IMR-90 (cell line): Measurements from ENCODE around the gene CASZ1. TPM values are rescaled to one million over a fixed set of nuclear protein-coding genes. Genes with fewer than 3 reads are reported as not detected.

Experiments used
- ATAC-seq: fragments of 200-7000 bp; cut with Tn5 transposase; 2 replicates; pipeline ENCODE4 v1.9.1; 2020; ENCODE audit warnings: low read depth, mild to moderate bottlenecking, moderate library complexity
- BruUV-seq: library from RNA; stranded (reverse); fragments of 400-500 nt; replicated peaks from 2 replicates; lab custom pipeline; 2021; lab: Mats Ljungman, UMichigan
- CTCF ChIA-PET: fragments of 300-600 bp; formaldehyde crosslinking; extraction: SDS; loops from one replicate; lab custom pipeline; 2021; ENCODE audit warnings: antibody characterized with exemption; lab: Yijun Ruan, JAX
- POLR2A ChIA-PET: fragments of 300-600 bp; sonication (Branson Sonifier 250); formaldehyde crosslinking; loops from one replicate; lab custom pipeline; 2022; ENCODE audit warnings: antibody characterized with exemption; ENCODE audit not compliant: unreplicated experiment; lab: Charles Lee
- DNase-seq: peaks from one replicate; pipeline ENCODE4 v3.0.0; 2013
- H2AFZ ChIP-seq: replicated peaks from 2 replicates; pipeline ENCODE3; 2013; ENCODE audit warnings: low read length, mild to moderate bottlenecking; ENCODE audit not compliant: poor library complexity
- H2AK5ac ChIP-seq: 2 replicates; pipeline ENCODE4 v1.6.1; 2013; ENCODE audit warnings: low read depth, low read length, inconsistent platforms
- H2AK9ac ChIP-seq: replicated peaks from 2 replicates; pipeline ENCODE3; 2013; ENCODE audit warnings: mild to moderate bottlenecking, low read depth, low read length, moderate library complexity; ENCODE audit not compliant: poor library complexity
- H2BK120ac ChIP-seq: 2 replicates; pipeline ENCODE4 v1.6.1; 2013; ENCODE audit warnings: low read depth, low read length, inconsistent platforms
- H2BK15ac ChIP-seq: 3 replicates; pipeline ENCODE4 v1.6.1; 2013; ENCODE audit warnings: low read depth, low read length, inconsistent platforms
- H2BK20ac ChIP-seq: 2 replicates; pipeline ENCODE4 v1.6.1; 2013; ENCODE audit warnings: low read depth, mild to moderate bottlenecking, inconsistent platforms, low read length, moderate library complexity
- H2BK5ac ChIP-seq: 2 replicates; pipeline ENCODE4 v1.6.1; 2013; ENCODE audit warnings: mild to moderate bottlenecking, low read depth, low read length, inconsistent platforms; ENCODE audit not compliant: poor library complexity, severe bottlenecking
- H3K14ac ChIP-seq: replicated peaks from 2 replicates; pipeline ENCODE4 v1.6.1; 2013; ENCODE audit warnings: low read depth, low read length, inconsistent platforms
- H3K18ac ChIP-seq: 2 replicates; pipeline ENCODE4 v1.6.1; 2013; ENCODE audit warnings: low read depth, low read length, control low read depth
- H3K23ac ChIP-seq: 2 replicates; pipeline ENCODE4 v1.6.1; 2013; ENCODE audit warnings: low read depth, low read length, inconsistent platforms
- H3K27ac ChIP-seq: 2 replicates; pipeline ENCODE4 v1.5.1; 2013; ENCODE audit warnings: mild to moderate bottlenecking, control low read depth, low read length; ENCODE audit not compliant: insufficient read depth
- H3K27me3 ChIP-seq: 2 replicates; pipeline ENCODE4 v1.6.1; 2013; ENCODE audit warnings: low read length; ENCODE audit not compliant: control insufficient read depth, insufficient read depth
- H3K36me3 ChIP-seq: 2 replicates; pipeline ENCODE4 v1.6.1; 2013; ENCODE audit warnings: low read length, mixed read lengths; ENCODE audit not compliant: control insufficient read depth, insufficient read depth
- H3K4ac ChIP-seq: 2 replicates; pipeline ENCODE4 v1.6.1; 2013; ENCODE audit warnings: low read depth, low read length, inconsistent platforms
- H3K4me1 ChIP-seq: 2 replicates; pipeline ENCODE4 v1.6.1; 2013; ENCODE audit warnings: low read length, mixed read lengths; ENCODE audit not compliant: control insufficient read depth, insufficient read depth
- H3K4me2 ChIP-seq: 2 replicates; pipeline ENCODE4 v1.6.1; 2013; ENCODE audit warnings: low read depth, mild to moderate bottlenecking, control low read depth, low read length, moderate library complexity
- H3K4me3 ChIP-seq: 2 replicates; pipeline ENCODE4 v1.5.1; 2013; ENCODE audit warnings: low read depth, mild to moderate bottlenecking, control low read depth, low read length, moderate library complexity; ENCODE audit not compliant: insufficient read depth
- H3K56ac ChIP-seq: 2 replicates; pipeline ENCODE4 v1.6.1; 2013; ENCODE audit warnings: low read length, inconsistent platforms; ENCODE audit not compliant: insufficient read depth; ENCODE audit errors: extremely low read depth
- H3K79me1 ChIP-seq, 2 experiments: 2 replicates each; pipeline ENCODE4 v1.6.1; 2013; ENCODE audit warnings: low read length in 2 of 2, inconsistent platforms in 1 of 2, low read depth in 1 of 2
- H3K9ac ChIP-seq: 2 replicates; pipeline ENCODE4 v1.6.1; 2013; ENCODE audit warnings: low read depth, low read length, control low read depth
- H3K9me1 ChIP-seq: 2 replicates; pipeline ENCODE4 v1.6.1; 2013; ENCODE audit warnings: low read length, inconsistent platforms; ENCODE audit not compliant: insufficient read depth
- H3K9me3 ChIP-seq: 2 replicates; pipeline ENCODE4 v1.6.1; 2013; ENCODE audit warnings: low read length; ENCODE audit not compliant: control insufficient read depth, insufficient read depth
- H4K20me1 ChIP-seq: 2 replicates; pipeline ENCODE4 v1.6.1; 2013; ENCODE audit warnings: low read length, inconsistent platforms; ENCODE audit not compliant: insufficient read depth
- H4K5ac ChIP-seq: 2 replicates; pipeline ENCODE4 v1.6.1; 2013; ENCODE audit warnings: mild to moderate bottlenecking, low read depth, low read length, control low read depth
- H4K8ac ChIP-seq, 2 experiments: 2 replicates each; pipeline ENCODE4 v1.6.1; 2013; ENCODE audit warnings: low read depth in 2 of 2, low read length in 2 of 2, control low read depth in 1 of 2, inconsistent platforms in 1 of 2
- H4K91ac ChIP-seq: 2 replicates; pipeline ENCODE4 v1.6.1; 2013; ENCODE audit warnings: low read depth, low read length, inconsistent platforms; ENCODE audit not compliant: insufficient read depth
- CEBPB ChIP-seq: IDR thresholded peaks from 2 replicates; pipeline ENCODE4 v1.6.1; 2012; ENCODE audit warnings: low read depth, low read length, improper control_type of control experiment
- CHD1 ChIP-seq: IDR thresholded peaks from 2 replicates; pipeline ENCODE4 v1.6.1; 2012; ENCODE audit warnings: low read depth, low read length, improper control_type of control experiment
- FOS ChIP-seq: fragments of 150-350 bp; IDR thresholded peaks from 2 replicates; pipeline ENCODE4 v1.6.1; 2016; ENCODE audit warnings: low read depth, low read length
- MAFK ChIP-seq: IDR thresholded peaks from 2 replicates; pipeline ENCODE4 v1.6.1; 2012; ENCODE audit warnings: low read depth, low read length, improper control_type of control experiment
- MAZ ChIP-seq: IDR thresholded peaks from 2 replicates; pipeline ENCODE4 v1.6.1; 2012; ENCODE audit warnings: low read depth, mild to moderate bottlenecking, low read length, improper control_type of control experiment, moderate library complexity, borderline replicate concordance
- NFE2L2 ChIP-seq: fragments of 150-350 bp; IDR thresholded peaks from 2 replicates; pipeline ENCODE4 v1.6.1; 2016; ENCODE audit warnings: low read depth, mild to moderate bottlenecking, low read length
- POLR2A ChIP-seq: IDR thresholded peaks from 2 replicates; pipeline ENCODE4 v1.6.1; 2012; ENCODE audit warnings: mild to moderate bottlenecking, low read depth, low read length
- RAD21 ChIP-seq: IDR thresholded peaks from 2 replicates; pipeline ENCODE4 v1.6.1; 2012; ENCODE audit warnings: low read length, improper control_type of control experiment
- RCOR1 ChIP-seq: IDR thresholded peaks from 2 replicates; pipeline ENCODE4 v1.6.1; 2012; ENCODE audit warnings: mild to moderate bottlenecking, low read length, improper control_type of control experiment; ENCODE audit not compliant: insufficient replicate concordance
- SMC3 ChIP-seq: fragments of 150-350 bp; IDR thresholded peaks from 2 replicates; pipeline ENCODE4 v1.6.1; 2016; ENCODE audit warnings: low read depth, mild to moderate bottlenecking, antibody characterized with exemption, low read length, moderate library complexity
- USF2 ChIP-seq: fragments of 150-350 bp; IDR thresholded peaks from 2 replicates; pipeline ENCODE4 v1.6.1; 2017; ENCODE audit warnings: mild to moderate bottlenecking, antibody characterized with exemption, low read length, low read depth
- WGBS, 2 experiments: methylation state at CpG; one replicate each; pipeline versions ENCODE4 v1.1.5 to v1.1.7; 2013; ENCODE audit warnings: missing lambda C conversion rate in 2 of 2; ENCODE audit not compliant: insufficient read length in 1 of 2; ENCODE audit errors: extremely low coverage in 2 of 2; 5-methylcytosine and 5-hydroxymethylcytosine counted together
- dilution Hi-C: fragments of 300-500 bp; cut with HindIII; formaldehyde crosslinking; loops from one replicate; pipeline ENCODE4 v1.14.3; 2018; ENCODE audit warnings: low sequenced_read_pairs; ENCODE audit not compliant: unreplicated experiment
- in situ Hi-C: fragments of 300-500 bp; cut with MboI; formaldehyde crosslinking; loops from 3 replicates; pipeline ENCODE4 v1.14.3; 2019; ENCODE audit warnings: low sequenced_read_pairs, inconsistent platforms, mixed read lengths
- intact Hi-C: fragments of 100-400 bp; cut with micrococcal nuclease; formaldehyde crosslinking; loops from 2 replicates; pipeline ENCODE4 v1.10.0; 2022
- polyA plus RNA-seq, 3 experiments: library from polyadenylated mRNA; depleted of rRNA; stranded (reverse); fragments of >200 nt; gene quantifications; 2 replicates each; pipeline ENCODE4 v1.2.3, GENCODE V29; 2012; ENCODE audit warnings: low replicate concordance in 1 of 3
- total RNA-seq: library from RNA; depleted of rRNA; stranded (reverse); fragments of >200 nt; gene quantifications from 2 replicates; pipeline ENCODE4 v1.2.3, GENCODE V29; 2012
- TF ChIP-seq, protein P1 (sequence below): conservative IDR thresholded peaks from 2 replicates; pipeline ENCODE4 v1.5.1; 2012; ENCODE audit warnings: mild to moderate bottlenecking, low read depth, low read length, improper control_type of control experiment

CASZ1 gene
- total and polyA plus RNA-seq, 2 of the 4 experiments (the other 2 are of a cell fraction), result 0.18 to 0.24 TPM

DNA sequence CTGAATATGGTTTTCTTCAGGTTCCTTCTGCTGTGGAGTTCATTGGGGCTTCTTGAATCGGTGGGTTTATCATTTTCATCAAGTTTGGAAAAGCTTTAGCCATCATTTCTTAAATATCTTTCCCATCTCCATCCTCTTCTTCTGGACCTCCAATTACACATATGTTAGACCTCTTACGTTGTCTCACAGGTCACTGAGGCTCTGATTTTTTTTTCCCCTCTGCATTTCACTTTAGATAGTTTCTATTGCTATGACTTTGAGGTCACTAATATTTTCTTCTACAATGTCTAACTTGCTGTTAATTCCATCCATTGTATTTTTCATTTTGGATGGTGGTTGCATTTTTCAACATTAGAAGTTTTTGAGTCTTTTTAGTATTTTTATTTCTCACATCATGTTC, 47.3 kb upstream of the CASZ1 start:
- Histone ChIP-seq H3K23ac (no peak overlapping the region), H2AFZ (no peak overlapping the region), H3K4me2 (no peak overlapping the region), H3K79me1 (no peaks in the 10 kb centered on the region), H4K8ac (no peak overlapping the region), H3K4me3 (no peak overlapping the region), H3K27me3 (peaks cover 12% of the 10 kb centered on the region; the same call in 1 of the 2 replicates), H3K9me1 (no peaks in the 10 kb centered on the region), H2BK20ac (no peak overlapping the region), H3K14ac (no peak overlapping the region), H2AK5ac (no peak overlapping the region), H3K9ac (no peak overlapping the region), H2BK120ac (no peak overlapping the region), H3K36me3 (no peaks in the 10 kb centered on the region), H3K18ac (no peak overlapping the region), H2AK9ac (no peak overlapping the region), H2BK5ac (no peak overlapping the region), H4K91ac (no peak overlapping the region), H4K20me1 (no peaks in the 10 kb centered on the region), H3K4me1 (no peaks in the 10 kb centered on the region), H3K9me3 (peaks cover 7% of the 10 kb centered on the region), H3K4ac (no peak overlapping the region), H3K27ac (no peak overlapping the region), H2BK15ac (no peak overlapping the region), H3K56ac (no peak overlapping the region), H4K5ac (no peak overlapping the region)
- ChIA-PET POLR2A (no interaction called here), CTCF (interaction anchor here (0.7 kb wide), 1 partner anchor 15 kb away, joined by 3 read pairs; no protein-coding TSS in a partner anchor)
- DNase-seq (no peak), ATAC-seq (no peak)
- BruUV-seq, result no TSS peak
- intact Hi-C loops, result no loop called here
- in situ Hi-C loops, result no loop called here
- WGBS, 2 experiments, result no CpG with 5 or more reads among the region's 2 CpGs
- dilution Hi-C loops, result no loop called here
- no peak for TF ChIP-seq RCOR1
- no peak for TF ChIP-seq CEBPB
- TF ChIP-seq, protein P1, sequence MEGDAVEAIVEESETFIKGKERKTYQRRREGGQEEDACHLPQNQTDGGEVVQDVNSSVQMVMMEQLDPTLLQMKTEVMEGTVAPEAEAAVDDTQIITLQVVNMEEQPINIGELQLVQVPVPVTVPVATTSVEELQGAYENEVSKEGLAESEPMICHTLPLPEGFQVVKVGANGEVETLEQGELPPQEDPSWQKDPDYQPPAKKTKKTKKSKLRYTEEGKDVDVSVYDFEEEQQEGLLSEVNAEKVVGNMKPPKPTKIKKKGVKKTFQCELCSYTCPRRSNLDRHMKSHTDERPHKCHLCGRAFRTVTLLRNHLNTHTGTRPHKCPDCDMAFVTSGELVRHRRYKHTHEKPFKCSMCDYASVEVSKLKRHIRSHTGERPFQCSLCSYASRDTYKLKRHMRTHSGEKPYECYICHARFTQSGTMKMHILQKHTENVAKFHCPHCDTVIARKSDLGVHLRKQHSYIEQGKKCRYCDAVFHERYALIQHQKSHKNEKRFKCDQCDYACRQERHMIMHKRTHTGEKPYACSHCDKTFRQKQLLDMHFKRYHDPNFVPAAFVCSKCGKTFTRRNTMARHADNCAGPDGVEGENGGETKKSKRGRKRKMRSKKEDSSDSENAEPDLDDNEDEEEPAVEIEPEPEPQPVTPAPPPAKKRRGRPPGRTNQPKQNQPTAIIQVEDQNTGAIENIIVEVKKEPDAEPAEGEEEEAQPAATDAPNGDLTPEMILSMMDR, result no peak
- TF ChIP-seq MAFK, result no peak
- no peak for TF ChIP-seq POLR2A
- TF ChIP-seq NFE2L2, result no peak
- no peak for TF ChIP-seq CHD1
- no peak for TF ChIP-seq USF2
- TF ChIP-seq SMC3, result no peak
- TF ChIP-seq FOS, result no peak
- TF ChIP-seq MAZ, result no peak
- no peak for TF ChIP-seq RAD21
